ENCODE results near the gene LRRC2. TPM values are rescaled to one million over a fixed set of nuclear protein-coding genes. Genes with fewer than 3 reads are reported as not detected.

The LRRC2 gene
- total and polyA plus RNA-seq, 2 of the 13 experiments (the other 11 are each of a cell fraction or from before 2014, with no cell fraction given) = 0.27 to 0.58 TPM

DNA sequence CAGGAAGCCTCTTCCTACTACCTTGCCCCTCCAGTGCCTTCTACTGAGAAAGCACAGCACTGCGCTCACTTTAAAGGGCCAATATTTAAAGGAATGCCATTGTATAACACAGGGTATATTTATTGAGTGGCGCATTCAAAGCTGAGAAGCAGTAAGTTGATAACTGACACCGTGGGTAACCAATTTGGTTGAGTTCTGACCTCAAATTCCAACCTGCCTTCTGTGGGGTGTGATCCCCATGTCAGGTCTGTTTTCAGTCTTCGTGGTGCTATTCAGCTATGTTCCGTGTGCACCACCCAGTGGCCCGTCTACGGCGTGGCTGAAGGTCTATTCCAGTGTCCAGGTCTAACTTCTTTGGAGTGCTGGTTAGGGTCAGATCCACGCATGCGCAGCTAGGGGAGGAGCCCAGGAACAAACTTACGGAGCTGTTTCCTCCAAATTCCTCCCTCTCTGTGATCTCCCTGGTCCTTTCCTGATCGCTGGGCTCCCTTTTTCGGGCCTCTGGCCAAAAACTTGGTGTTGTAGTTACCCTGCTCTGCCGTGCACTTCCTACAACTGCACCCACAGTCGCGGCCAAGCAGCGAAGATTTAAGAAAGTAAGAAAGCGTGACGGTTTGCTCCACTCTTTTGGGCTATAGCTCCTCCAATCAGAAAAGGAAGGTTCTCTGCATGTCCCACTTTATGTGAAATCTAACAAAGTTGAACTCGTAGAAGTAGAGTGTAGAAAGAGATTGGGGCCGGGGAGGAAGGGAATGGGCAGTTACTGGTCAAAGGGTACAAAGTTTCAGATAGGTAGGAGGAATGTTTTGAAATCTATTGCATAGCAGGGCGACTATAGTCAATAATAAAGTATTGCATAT, 7.7 kb downstream of the LRRC2 start (continued):
- TF ChIP-seq, protein P1, sequence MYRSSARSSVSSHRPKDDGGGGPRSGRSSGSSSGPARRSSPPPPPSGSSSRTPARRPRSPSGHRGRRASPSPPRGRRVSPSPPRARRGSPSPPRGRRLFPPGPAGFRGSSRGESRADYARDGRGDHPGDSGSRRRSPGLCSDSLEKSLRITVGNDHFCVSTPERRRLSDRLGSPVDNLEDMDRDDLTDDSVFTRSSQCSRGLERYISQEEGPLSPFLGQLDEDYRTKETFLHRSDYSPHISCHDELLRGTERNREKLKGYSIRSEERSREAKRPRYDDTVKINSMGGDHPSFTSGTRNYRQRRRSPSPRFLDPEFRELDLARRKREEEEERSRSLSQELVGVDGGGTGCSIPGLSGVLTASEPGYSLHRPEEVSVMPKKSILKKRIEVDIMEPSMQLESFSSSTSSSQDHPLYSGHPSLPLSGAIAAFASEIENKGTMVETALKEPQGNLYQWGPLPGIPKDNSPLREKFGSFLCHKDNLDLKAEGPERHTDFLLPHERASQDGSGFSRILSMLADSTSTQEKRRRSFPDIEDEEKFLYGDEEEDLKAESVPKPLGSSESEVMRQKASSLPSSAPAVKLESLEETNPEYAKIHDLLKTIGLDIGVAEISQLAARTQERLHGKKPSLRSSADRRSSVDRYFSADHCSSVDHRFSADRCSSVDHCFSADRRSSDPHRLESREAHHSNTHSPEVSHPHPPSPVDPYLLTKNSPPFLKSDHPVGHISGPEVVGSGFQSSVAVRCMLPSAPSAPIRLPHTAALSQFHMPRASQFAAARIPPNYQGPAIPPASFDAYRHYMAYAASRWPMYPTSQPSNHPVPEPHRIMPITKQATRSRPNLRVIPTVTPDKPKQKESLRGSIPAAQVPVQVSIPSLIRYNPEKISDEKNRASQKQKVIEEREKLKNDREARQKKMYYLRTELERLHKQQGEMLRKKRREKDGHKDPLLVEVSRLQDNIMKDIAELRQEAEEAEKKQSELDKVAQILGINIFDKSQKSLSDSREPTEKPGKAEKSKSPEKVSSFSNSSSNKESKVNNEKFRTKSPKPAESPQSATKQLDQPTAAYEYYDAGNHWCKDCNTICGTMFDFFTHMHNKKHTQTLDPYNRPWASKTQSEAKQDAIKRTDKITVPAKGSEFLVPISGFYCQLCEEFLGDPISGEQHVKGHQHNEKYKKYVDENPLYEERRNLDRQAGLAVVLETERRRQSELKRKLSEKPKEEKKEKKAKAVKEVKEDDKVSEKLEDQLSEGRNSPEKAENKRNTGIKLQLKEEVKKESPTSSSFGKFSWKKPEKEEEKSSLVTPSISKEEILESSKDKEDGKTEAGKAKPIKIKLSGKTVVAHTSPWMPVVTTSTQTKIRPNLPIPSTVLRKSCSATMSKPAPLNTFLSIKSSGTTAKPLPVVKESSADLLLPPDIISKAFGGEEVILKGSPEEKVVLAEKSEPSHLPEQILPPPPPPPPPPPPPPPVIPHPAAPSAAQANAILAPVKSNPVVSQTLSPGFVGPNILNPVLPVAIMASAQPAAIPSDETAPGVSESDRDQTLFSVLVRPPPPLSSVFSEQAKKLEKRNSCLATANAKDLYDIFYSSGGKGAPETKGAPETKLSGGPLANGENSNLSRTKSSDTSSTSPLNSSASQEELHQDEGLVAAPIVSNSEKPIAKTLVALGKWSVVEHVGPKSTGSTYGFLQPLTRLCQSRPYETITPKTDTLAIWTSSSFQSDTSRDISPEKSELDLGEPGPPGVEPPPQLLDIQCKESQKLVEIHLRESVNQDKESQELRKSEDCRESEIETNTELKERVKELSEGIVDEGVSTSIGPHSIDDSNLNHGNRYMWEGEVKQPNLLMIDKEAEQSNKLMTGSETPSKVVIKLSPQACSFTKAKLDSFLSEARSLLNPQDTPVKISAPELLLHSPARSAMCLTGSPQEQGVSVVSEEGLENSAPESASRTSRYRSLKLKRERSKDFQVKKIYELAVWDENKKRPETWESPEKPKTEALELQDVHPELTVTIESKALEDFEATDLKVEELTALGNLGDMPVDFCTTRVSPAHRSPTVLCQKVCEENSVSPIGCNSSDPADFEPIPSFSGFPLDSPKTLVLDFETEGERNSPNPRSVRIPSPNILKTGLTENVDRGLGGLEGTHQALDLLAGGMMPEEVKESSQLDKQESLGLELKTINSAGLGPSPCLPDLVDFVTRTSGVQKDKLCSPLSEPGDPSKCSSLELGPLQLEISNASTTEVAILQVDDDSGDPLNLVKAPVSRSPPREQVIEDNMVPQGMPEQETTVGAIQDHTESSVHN (CRISPR knock-in tag; IDR thresholded peaks at IDR 0.05) = no peak
- TF ChIP-seq, protein P2, sequence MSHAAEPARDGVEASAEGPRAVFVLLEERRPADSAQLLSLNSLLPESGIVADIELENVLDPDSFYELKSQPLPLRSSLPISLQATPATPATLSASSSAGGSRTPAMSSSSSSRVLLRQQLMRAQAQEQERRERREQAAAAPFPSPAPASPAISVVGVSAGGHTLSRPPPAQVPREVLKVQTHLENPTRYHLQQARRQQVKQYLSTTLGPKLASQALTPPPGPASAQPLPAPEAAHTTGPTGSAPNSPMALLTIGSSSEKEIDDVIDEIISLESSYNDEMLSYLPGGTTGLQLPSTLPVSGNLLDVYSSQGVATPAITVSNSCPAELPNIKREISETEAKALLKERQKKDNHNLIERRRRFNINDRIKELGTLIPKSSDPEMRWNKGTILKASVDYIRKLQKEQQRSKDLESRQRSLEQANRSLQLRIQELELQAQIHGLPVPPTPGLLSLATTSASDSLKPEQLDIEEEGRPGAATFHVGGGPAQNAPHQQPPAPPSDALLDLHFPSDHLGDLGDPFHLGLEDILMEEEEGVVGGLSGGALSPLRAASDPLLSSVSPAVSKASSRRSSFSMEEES (CRISPR knock-in tag; IDR thresholded peaks at IDR 0.05) = no peak
- TF ChIP-seq, protein P3, sequence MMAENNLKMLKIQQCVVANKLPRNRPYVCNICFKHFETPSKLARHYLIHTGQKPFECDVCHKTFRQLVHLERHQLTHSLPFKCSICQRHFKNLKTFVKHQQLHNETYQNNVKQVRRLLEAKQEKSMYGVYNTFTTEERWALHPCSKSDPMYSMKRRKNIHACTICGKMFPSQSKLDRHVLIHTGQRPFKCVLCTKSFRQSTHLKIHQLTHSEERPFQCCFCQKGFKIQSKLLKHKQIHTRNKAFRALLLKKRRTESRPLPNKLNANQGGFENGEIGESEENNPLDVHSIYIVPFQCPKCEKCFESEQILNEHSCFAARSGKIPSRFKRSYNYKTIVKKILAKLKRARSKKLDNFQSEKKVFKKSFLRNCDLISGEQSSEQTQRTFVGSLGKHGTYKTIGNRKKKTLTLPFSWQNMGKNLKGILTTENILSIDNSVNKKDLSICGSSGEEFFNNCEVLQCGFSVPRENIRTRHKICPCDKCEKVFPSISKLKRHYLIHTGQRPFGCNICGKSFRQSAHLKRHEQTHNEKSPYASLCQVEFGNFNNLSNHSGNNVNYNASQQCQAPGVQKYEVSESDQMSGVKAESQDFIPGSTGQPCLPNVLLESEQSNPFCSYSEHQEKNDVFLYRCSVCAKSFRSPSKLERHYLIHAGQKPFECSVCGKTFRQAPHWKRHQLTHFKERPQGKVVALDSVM (CRISPR knock-in tag; IDR thresholded peaks at IDR 0.05) = no peak
- TF ChIP-seq AHR (CRISPR knock-in tag; IDR thresholded peaks at IDR 0.05) (no peak), XRCC5 (optimal IDR thresholded peaks at IDR 0.05; ENCODE audit: low read length) (peak; percentile 49), HOXA5 (CRISPR knock-in tag; IDR thresholded peaks at IDR 0.05) (no peak; the same call in 1 of the 2 replicates), ZNF878 (CRISPR knock-in tag; IDR thresholded peaks at IDR 0.05) (no peak), GPN1 (CRISPR knock-in tag; IDR thresholded peaks at IDR 0.05; ENCODE audit: borderline replicate concordance) (no peak), SIX4 (CRISPR knock-in tag; IDR thresholded peaks at IDR 0.05) (no peak), ETV5 (CRISPR knock-in tag; IDR thresholded peaks at IDR 0.05; ENCODE audit: borderline replicate concordance) (peak; percentile 38; the same call in 1 of the 2 replicates), SALL1 (CRISPR knock-in tag; IDR thresholded peaks at IDR 0.05) (peak; percentile 50), MIER2 (CRISPR knock-in tag; IDR thresholded peaks at IDR 0.05) (0 out of 2 replicates have a peak, but pooled peaks have one; percentile 19), ZNF83 (CRISPR knock-in tag; IDR thresholded peaks at IDR 0.05; ENCODE audit: borderline replicate concordance) (no peak)
- TF ChIP-seq, protein P4, sequence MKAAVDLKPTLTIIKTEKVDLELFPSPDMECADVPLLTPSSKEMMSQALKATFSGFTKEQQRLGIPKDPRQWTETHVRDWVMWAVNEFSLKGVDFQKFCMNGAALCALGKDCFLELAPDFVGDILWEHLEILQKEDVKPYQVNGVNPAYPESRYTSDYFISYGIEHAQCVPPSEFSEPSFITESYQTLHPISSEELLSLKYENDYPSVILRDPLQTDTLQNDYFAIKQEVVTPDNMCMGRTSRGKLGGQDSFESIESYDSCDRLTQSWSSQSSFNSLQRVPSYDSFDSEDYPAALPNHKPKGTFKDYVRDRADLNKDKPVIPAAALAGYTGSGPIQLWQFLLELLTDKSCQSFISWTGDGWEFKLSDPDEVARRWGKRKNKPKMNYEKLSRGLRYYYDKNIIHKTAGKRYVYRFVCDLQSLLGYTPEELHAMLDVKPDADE (CRISPR knock-in tag; IDR thresholded peaks at IDR 0.05) = no peak

All from HepG2 (cell line).